HG03521 (cell line): ENCODE data around the gene MPZ.
"Not testable (repeated sequence)": the region's sequence is repeated elsewhere in the genome, so short reads cannot be mapped to it uniquely, and the experiment has no call there.

Source experiments
- ATAC-seq: cut with Tn5 transposase; IDR thresholded peaks from one replicate; pipeline ENCODE4 v1.9.1; 2021; ENCODE audit warnings: mild to moderate bottlenecking, moderate library complexity; ENCODE audit not compliant: unreplicated experiment

The MPZ gene

GRCh38 chr1:161258439-161259344, 51.1 kb downstream of the MPZ start, which contains the start of gene PCP4L1:
TSS of gene PCP4L1 (plus strand) at chr1:161258745. CDS start at chr1:161258975, 230 bp downstream.
- ATAC-seq, result no peak

GRCh38 chr1:161257109-161257508, 52.7 kb downstream of the MPZ start:
- not testable (repeated sequence) for ATAC-seq

DNA sequence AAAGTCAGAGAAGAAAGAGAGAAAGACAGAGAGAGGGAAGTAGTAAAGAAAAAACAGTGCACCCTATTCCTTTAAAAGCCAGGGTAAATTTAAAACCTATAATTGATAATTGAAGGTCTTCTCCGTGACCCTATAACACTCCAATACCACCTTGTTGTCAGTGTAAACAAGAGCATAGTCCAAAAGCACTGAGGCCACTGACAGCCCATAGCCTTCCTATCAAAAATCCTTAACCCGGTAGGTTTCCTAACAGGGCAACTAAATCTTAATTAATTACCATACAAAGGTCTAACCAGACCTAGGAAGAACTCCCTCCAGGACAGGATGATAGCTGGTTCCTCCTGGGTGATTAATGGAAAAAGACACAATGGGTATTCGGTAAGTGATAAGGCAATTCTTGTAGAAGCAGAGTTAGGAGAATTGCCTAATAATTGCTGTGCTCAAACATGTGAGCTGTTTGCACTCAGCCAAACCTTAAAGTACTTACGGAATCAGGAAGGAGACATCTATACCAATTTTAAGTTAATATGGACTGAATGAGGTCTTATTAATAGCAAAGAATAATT, 53.7 kb downstream of the MPZ start:
- not testable (repeated sequence) for ATAC-seq

- ATAC-seq, result not testable (repeated sequence)
These were observed 54.5 kb downstream of the MPZ start for GRCh38 chr1:161255302-161255701.
